Small intestine (tissue), 7 donors: ENCODE results near the gene ZDHHC1. TPM values are rescaled to one million over a fixed set of nuclear protein-coding genes. Genes with fewer than 3 reads are reported as not detected.

Experiments
- DNase-seq, 2 donors: peaks; one replicate each; pipeline versions ENCODE4 v3.0.0 to v3.0.0-alpha.2; 2013
- FAIRE-seq: peaks from 2 replicates; lab custom pipeline; 2012; peaks lifted over from hg19 to GRCh38; lab: Jason Lieb, UNC
- H3K27ac ChIP-seq, 3 donors: one replicate each; pipeline ENCODE4 v1.5.1; 2013; ENCODE audit warnings: low read length in 2 of 3, mild to moderate bottlenecking in 2 of 3, control low read depth in 1 of 3, inconsistent platforms in 1 of 3, low read depth in 1 of 3, moderate library complexity in 1 of 3
- H3K27me3 ChIP-seq, 3 donors: one replicate each; pipeline ENCODE4 v1.6.1; 2013; ENCODE audit warnings: low read length in 3 of 3, inconsistent platforms in 1 of 3; ENCODE audit not compliant: control insufficient read depth in 3 of 3, insufficient read depth in 3 of 3
- H3K36me3 ChIP-seq, 3 donors: one replicate each; pipeline ENCODE4 v1.6.1; 2013; ENCODE audit warnings: low read length in 3 of 3, inconsistent platforms in 1 of 3, low read depth in 1 of 3, mild to moderate bottlenecking in 1 of 3, moderate library complexity in 1 of 3; ENCODE audit not compliant: control insufficient read depth in 3 of 3, insufficient read depth in 2 of 3
- H3K4me1 ChIP-seq, 3 donors: one replicate each; pipeline ENCODE4 v1.6.1; 2013; ENCODE audit warnings: low read length in 2 of 3, inconsistent platforms in 1 of 3, low read depth in 1 of 3, mild to moderate bottlenecking in 1 of 3, moderate library complexity in 1 of 3; ENCODE audit not compliant: control insufficient read depth in 3 of 3, insufficient read depth in 2 of 3
- H3K4me3 ChIP-seq, 3 donors: one replicate each; pipeline ENCODE4 v1.5.1; 2013; ENCODE audit warnings: low read length in 3 of 3, control low read depth in 1 of 3, inconsistent platforms in 1 of 3, low read depth in 1 of 3, mild to moderate bottlenecking in 1 of 3, moderate library complexity in 1 of 3
- H3K9me3 ChIP-seq, 2 donors: one replicate each; pipeline ENCODE4 v1.6.1; 2013; ENCODE audit warnings: low read depth in 1 of 2, low read length in 1 of 2; ENCODE audit not compliant: control insufficient read depth in 2 of 2, insufficient read depth in 1 of 2
- WGBS, 3 donors: extraction: QIAGEN DNeasy Blood & Tissue Kit; methylation state at CpG; one replicate each; pipeline ENCODE4 v1.1.7; 2013; 5-methylcytosine and 5-hydroxymethylcytosine counted together
- polyA plus RNA-seq, 4 donors: library from polyadenylated mRNA; stranded (reverse) in 3 of 4; unstranded in 1 of 4; fragments of 200-250 nt in 3 of 4; fragments of 120-200 nt in 1 of 4; gene quantifications; one replicate each; pipeline versions ENCODE4 v1.2.1 to v1.2.3, GENCODE V29; 2013
- donor health status: healthy with polysubstance abuse.
- donor health status: control.
- donor health status: control.
- donor health status: Bipolar disorder and iron deficiency.
- donor health status: healthy.

The ZDHHC1 gene
- polyA plus RNA-seq, 4 donors: 1.9 to 5.3 (median 5.2) TPM; not detected in 1

GRCh38 chr16:67389911-67390815, 26.1 kb downstream of the ZDHHC1 start:
- whole genome bisulfite sequencing, 3 donors: 77 to 81% (median 81%) methylated on average over 27 of the region's 27 CpGs
- FAIRE-seq: no peak
- H3K4me3 ChIP-seq: no peak overlapping the region
- H3K27ac ChIP-seq: no peak overlapping the region
- peaks cover 0 to 34% (median 0%) of the 10 kb centered on the region in 3 donors for H3K36me3 ChIP-seq
- peaks cover 0 to 32% (median 9%) of the 10 kb centered on the region in 3 donors for H3K4me1 ChIP-seq
- no peaks in the 10 kb centered on the region for H3K9me3 ChIP-seq
- H3K27me3 ChIP-seq: peaks cover 0 to 15% (median 0%) of the 10 kb centered on the region in 3 donors
- no peak for DNase-seq

- Histone ChIP-seq H3K9me3 (no peaks in the 10 kb centered on the region), H3K36me3 (peaks cover 0 to 34% (median 0%) of the 10 kb centered on the region in 3 donors), H3K27me3 (peaks cover 0 to 4% (median 0%) of the 10 kb centered on the region in 3 donors), H3K27ac (no peak overlapping the region), H3K4me3 (no peak overlapping the region), H3K4me1 (peaks cover 0 to 22% (median 6%) of the 10 kb centered on the region in 3 donors)
- DNase-seq (no peak), FAIRE-seq (no peak)
- WGBS, 3 donors: 85 to 96% (median 95%) methylated on average over 2 of the region's 2 CpGs
These were observed 27.7 kb downstream of the ZDHHC1 start for GRCh38 chr16:67388591-67388990.

- DNase-seq (no peak), FAIRE-seq (no peak)
- no peak overlapping the region for H3K4me3 ChIP-seq
- H3K27ac ChIP-seq: no peak overlapping the region
- 92% methylated on average over 8 of the region's 8 CpGs for WGBS, 3 donors
- peaks cover 0 to 3% (median 0%) of the 10 kb centered on the region in 3 donors for H3K27me3 ChIP-seq
- H3K9me3 ChIP-seq: no peaks in the 10 kb centered on the region
- peaks cover 0 to 20% (median 3%) of the 10 kb centered on the region in 3 donors for H3K4me1 ChIP-seq
- H3K36me3 ChIP-seq: peaks cover 0 to 34% (median 0%) of the 10 kb centered on the region in 3 donors
These were observed 28.1 kb downstream of the ZDHHC1 start for GRCh38 chr16:67388191-67388590.

- peaks cover 0 to 34% (median 0%) of the 10 kb centered on the region in 3 donors for H3K36me3 ChIP-seq
- DNase-seq (no peak), FAIRE-seq (no peak)
- peaks cover 0 to 14% (median 3%) of the 10 kb centered on the region in 3 donors for H3K4me1 ChIP-seq
- 88 to 89% (median 89%) methylated on average over 8 of the region's 8 CpGs for whole genome bisulfite sequencing, 3 donors
- no peaks in the 10 kb centered on the region for H3K9me3 ChIP-seq
- H3K27ac ChIP-seq: no peak overlapping the region
- no peak overlapping the region for H3K4me3 ChIP-seq
- H3K27me3 ChIP-seq: no peaks in the 10 kb centered on the region
These were observed 28.7 kb downstream of the ZDHHC1 start for GRCh38 chr16:67387479-67388079.

GRCh38 chr16:67386861-67387455, 29.3 kb downstream of the ZDHHC1 start:
- Histone ChIP-seq H3K36me3 (peaks cover 0 to 31% (median 0%) of the 10 kb centered on the region in 3 donors), H3K4me1 (peaks cover 0 to 8% (median 3%) of the 10 kb centered on the region in 3 donors), H3K27me3 (no peaks in the 10 kb centered on the region), H3K9me3 (no peaks in the 10 kb centered on the region), H3K4me3 (no peak overlapping the region), H3K27ac (no peak overlapping the region)
- no peak for DNase-seq
- FAIRE-seq: no peak
- WGBS, 3 donors: 90 to 92% (median 91%) methylated on average over 5 of the region's 5 CpGs

GRCh38 chr16:67384778-67385510, 31.3 kb downstream of the ZDHHC1 start:
- no peaks in the 10 kb centered on the region for H3K9me3 ChIP-seq
- H3K4me1 ChIP-seq: no peaks in the 10 kb centered on the region
- H3K4me3 ChIP-seq: no peak overlapping the region
- no peaks in the 10 kb centered on the region for H3K27me3 ChIP-seq
- FAIRE-seq (no peak), DNase-seq (no peak)
- 85 to 93% (median 89%) methylated on average over 8 of the region's 8 CpGs for WGBS, 3 donors
- H3K27ac ChIP-seq: no peak overlapping the region
- peaks cover 0 to 17% (median 0%) of the 10 kb centered on the region in 3 donors for H3K36me3 ChIP-seq

- FAIRE-seq (no peak), DNase-seq (no peak)
- H3K27me3 ChIP-seq: no peaks in the 10 kb centered on the region
- H3K4me3 ChIP-seq: no peak overlapping the region
- 87 to 93% (median 90%) methylated on average over 3 of the region's 3 CpGs for WGBS, 3 donors
- peaks cover 0 to 4% (median 0%) of the 10 kb centered on the region in 3 donors for H3K36me3 ChIP-seq
- H3K4me1 ChIP-seq: no peaks in the 10 kb centered on the region
- no peak overlapping the region for H3K27ac ChIP-seq
- no peaks in the 10 kb centered on the region for H3K9me3 ChIP-seq
These were observed 33.0 kb downstream of the ZDHHC1 start for GRCh38 chr16:67383284-67383683.

- H3K4me3 ChIP-seq: no peak overlapping the region
- DNase-seq (no peak), FAIRE-seq (no peak)
- no peaks in the 10 kb centered on the region for H3K4me1 ChIP-seq
- no peaks in the 10 kb centered on the region for H3K9me3 ChIP-seq
- H3K36me3 ChIP-seq: no peaks in the 10 kb centered on the region
- WGBS, 3 donors: 62 to 90% (median 63%) methylated on average over 1 of the region's 1 CpG
- H3K27me3 ChIP-seq: no peaks in the 10 kb centered on the region
- H3K27ac ChIP-seq: no peak overlapping the region
These were observed 37.6 kb downstream of the ZDHHC1 start for GRCh38 chr16:67378642-67379041.
